ENCODE data around the gene BATF3.

- TF ChIP-seq POLR2A (IDR thresholded peaks at IDR 0.05) (no peak), CTCF (IDR thresholded peaks at IDR 0.05) (no peak)
Measured at GRCh38 chr1:212649020-212649419, 50.6 kb downstream of the BATF3 start.
